Measurements from ENCODE around the gene TXNDC2.

DNA sequence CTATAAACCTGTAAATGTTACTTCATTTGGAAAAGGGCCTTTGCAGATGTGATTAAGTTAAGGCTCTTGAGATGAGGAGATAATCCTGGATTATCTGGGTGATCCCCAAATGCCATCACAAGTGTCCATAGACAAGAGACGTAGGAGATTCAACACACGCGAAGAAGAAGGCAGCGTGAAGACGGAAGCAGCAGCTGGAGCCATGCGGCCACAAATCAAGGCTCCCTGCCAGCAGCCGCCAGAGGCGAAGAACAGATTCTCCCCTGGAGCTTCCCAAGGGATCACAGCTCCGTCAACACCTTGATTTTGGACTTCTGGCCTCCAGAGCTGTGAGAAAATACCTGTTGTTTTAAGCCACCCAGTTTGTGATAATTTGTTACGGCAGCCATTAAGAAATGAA is 17.1 kb downstream of the TXNDC2 start:
- TF ChIP-seq, protein P1, sequence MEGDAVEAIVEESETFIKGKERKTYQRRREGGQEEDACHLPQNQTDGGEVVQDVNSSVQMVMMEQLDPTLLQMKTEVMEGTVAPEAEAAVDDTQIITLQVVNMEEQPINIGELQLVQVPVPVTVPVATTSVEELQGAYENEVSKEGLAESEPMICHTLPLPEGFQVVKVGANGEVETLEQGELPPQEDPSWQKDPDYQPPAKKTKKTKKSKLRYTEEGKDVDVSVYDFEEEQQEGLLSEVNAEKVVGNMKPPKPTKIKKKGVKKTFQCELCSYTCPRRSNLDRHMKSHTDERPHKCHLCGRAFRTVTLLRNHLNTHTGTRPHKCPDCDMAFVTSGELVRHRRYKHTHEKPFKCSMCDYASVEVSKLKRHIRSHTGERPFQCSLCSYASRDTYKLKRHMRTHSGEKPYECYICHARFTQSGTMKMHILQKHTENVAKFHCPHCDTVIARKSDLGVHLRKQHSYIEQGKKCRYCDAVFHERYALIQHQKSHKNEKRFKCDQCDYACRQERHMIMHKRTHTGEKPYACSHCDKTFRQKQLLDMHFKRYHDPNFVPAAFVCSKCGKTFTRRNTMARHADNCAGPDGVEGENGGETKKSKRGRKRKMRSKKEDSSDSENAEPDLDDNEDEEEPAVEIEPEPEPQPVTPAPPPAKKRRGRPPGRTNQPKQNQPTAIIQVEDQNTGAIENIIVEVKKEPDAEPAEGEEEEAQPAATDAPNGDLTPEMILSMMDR (IDR thresholded peaks at IDR 0.05; ENCODE audit: insufficient read depth, low read depth, low read length) = no peak
- no peak for TF ChIP-seq EZH2 (IDR thresholded peaks at IDR 0.05; ENCODE audit: insufficient read depth, low read length)

Measured in astrocyte (in vitro differentiated cells and primary cell).